Esophagus squamous epithelium (tissue), 5 donors: Measurements from ENCODE around the gene TSKU. TPM values are rescaled to one million over a fixed set of nuclear protein-coding genes. Genes with fewer than 3 reads are reported as not detected.
A peak's percentile ranks its signal among the peaks of the same experiment; 100 is the strongest.

Source experiments
- DNase-seq: peaks from one replicate; lab custom pipeline; 2025; lab: John Stamatoyannopoulos, UW
- H3K27ac ChIP-seq, 4 donors: fragments of 200-600 bp; sonication (generic); one replicate each; pipeline ENCODE4 v1.5.1; 2016 to 2019; ENCODE audit warnings: mild to moderate bottlenecking in 1 of 4
- H3K27me3 ChIP-seq, 4 donors: fragments of 200-600 bp; sonication (generic); 1 replicate in 3 of 4; 2 replicates in 1 of 4; pipeline versions ENCODE4 v1.5.1 to v1.6.0; 2017 to 2021; ENCODE audit warnings: antibody characterized with exemption in 1 of 4
- H3K36me3 ChIP-seq, 3 donors: fragments of 200-600 bp; sonication (generic); one replicate each; pipeline ENCODE4 v1.5.1; 2016 to 2019
- H3K4me1 ChIP-seq, 3 donors: fragments of 200-600 bp; sonication (generic); one replicate each; pipeline ENCODE4 v1.5.1; 2017 to 2019
- H3K4me3 ChIP-seq, 4 donors: fragments of 200-600 bp; sonication (generic); 1 replicate in 3 of 4; 2 replicates in 1 of 4; pipeline ENCODE4 v1.5.1; 2016 to 2019; ENCODE audit warnings: mild to moderate bottlenecking in 2 of 4, moderate library complexity in 1 of 4
- H3K9me3 ChIP-seq, 3 donors: fragments of 200-600 bp; sonication (generic); one replicate each; pipeline ENCODE4 v1.5.1; 2016 to 2019
- POLR2A ChIP-seq, 4 donors: fragments of 450-650 bp; IDR thresholded peaks; one replicate each; pipeline ENCODE4 v1.6.1; 2017; ENCODE audit warnings: antibody characterized with exemption in 4 of 4, mild to moderate bottlenecking in 4 of 4, moderate library complexity in 3 of 4
- WGBS, 2 donors: methylation state at CpG; one replicate each; pipeline ENCODE4 v1.1.5; 2018; 5-methylcytosine and 5-hydroxymethylcytosine counted together
- intact Hi-C: fragments of 100-400 bp; cut with DNase I; formaldehyde crosslinking; loops from one replicate; pipeline ENCODE4 v1.15.0; 2022
- total RNA-seq, 4 donors: library from RNA; depleted of rRNA; stranded (reverse); fragments of >200 nt; gene quantifications; one replicate each; pipeline ENCODE4 v1.1.0, GENCODE V29; 2016
- TF ChIP-seq, protein P1 (sequence below), 6 experiments: fragments of 450-650 bp in 4 of 6; fragments of 200-600 bp in 2 of 6; sonication (generic) in 2 of 6; IDR thresholded peaks; one replicate each; pipeline ENCODE4 v1.5.1; 2016 to 2019; ENCODE audit warnings: antibody characterized with exemption in 6 of 6, mild to moderate bottlenecking in 4 of 6, moderate library complexity in 4 of 6
- donor health status: DM: yes; HTN: yes; CAD: no.

TSKU gene
- total RNA-seq, 4 donors from 2014 or later: 51.4 to 95.9 (median 88.4) TPM

DNA sequence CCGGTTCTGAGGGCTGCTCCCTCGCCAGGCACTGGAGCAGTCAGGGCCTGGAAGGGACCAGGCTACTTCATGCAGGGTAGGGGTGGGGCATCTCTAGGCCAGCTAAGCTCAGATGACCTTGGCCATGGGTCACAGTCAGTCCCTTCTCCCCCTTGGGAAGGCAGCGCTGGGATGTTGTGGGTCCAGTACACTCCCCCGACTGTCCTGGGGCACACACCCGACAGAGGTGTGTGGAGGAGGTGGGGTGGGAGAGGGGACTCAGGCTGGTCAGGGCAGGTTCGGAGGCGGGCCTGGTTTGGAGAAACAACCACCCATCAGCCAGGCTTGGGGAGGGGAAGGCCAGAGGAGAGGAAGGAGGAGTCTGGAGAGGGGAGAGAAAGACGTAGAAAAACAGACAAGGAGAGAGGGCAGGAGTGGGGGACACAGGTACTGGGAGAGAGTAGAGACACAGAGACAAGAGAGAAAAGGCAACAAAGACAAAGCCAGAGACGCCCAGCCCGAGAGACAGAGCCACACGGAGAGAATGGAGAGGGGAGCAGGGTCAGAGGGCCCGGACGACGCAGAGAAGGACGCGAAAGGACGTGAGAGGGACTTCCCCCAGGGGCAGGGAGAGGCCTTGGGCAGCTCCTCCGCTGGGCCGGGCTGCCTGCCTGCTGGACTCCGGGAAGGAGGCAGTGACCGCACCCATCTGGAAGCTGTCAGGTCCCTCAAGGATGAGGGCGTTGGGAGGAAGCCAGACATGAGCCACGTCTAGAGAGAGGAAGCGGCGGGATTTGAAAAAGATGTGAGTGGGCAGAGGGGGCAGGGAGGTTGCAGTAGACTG lies 30.6 kb upstream of the TSKU start:
- no peak for DNase-seq

DNA sequence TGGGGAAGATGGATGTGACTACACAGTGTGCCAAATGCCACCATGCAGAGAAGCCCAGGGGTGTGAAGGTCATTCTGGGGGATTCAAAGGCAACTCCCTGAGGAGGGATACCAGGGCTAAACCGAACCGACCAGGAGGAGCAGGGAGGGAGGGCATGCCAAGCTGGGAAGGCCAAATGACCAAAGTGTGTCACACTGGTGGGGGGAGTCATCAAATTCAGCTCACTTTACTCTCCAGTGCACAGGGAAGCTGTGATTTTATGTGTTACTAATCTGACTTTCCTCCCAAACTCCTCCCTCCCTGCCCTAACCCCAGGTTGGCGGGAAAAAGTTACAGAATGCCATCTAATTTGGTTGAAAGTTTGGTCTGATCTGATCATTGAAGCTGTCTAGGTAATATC lies 29.7 kb upstream of the TSKU start:
- intact Hi-C loops: no loop called here
- no peak overlapping the region for H3K27ac ChIP-seq
- TF ChIP-seq POLR2A (IDR thresholded peaks at IDR 0.05): no peak
- TF ChIP-seq, protein P1, sequence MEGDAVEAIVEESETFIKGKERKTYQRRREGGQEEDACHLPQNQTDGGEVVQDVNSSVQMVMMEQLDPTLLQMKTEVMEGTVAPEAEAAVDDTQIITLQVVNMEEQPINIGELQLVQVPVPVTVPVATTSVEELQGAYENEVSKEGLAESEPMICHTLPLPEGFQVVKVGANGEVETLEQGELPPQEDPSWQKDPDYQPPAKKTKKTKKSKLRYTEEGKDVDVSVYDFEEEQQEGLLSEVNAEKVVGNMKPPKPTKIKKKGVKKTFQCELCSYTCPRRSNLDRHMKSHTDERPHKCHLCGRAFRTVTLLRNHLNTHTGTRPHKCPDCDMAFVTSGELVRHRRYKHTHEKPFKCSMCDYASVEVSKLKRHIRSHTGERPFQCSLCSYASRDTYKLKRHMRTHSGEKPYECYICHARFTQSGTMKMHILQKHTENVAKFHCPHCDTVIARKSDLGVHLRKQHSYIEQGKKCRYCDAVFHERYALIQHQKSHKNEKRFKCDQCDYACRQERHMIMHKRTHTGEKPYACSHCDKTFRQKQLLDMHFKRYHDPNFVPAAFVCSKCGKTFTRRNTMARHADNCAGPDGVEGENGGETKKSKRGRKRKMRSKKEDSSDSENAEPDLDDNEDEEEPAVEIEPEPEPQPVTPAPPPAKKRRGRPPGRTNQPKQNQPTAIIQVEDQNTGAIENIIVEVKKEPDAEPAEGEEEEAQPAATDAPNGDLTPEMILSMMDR (IDR thresholded peaks at IDR 0.05): no peak

More for the DNA sequence above, 30.6 kb upstream of the TSKU start:
- no peaks in the 10 kb centered on the region for H3K36me3 ChIP-seq
- no peaks in the 10 kb centered on the region for H3K27me3 ChIP-seq
- H3K4me3 ChIP-seq: peak overlapping the region in 1 of 4 donors; percentile 32
- peaks cover 14 to 20% (median 17%) of the 10 kb centered on the region in 3 donors for H3K4me1 ChIP-seq
- WGBS, 2 donors: 13 to 15% methylated on average over 17 to 20 of the region's 25 CpGs
- intact Hi-C loops: no loop called here
- TF ChIP-seq POLR2A (IDR thresholded peaks at IDR 0.05): no peak
- TF ChIP-seq, protein P1 (IDR thresholded peaks at IDR 0.05): no peak
- H3K27ac ChIP-seq: peak overlapping the region in 3 of 4 donors; percentile 24 to 55 (median 27)
- H3K9me3 ChIP-seq: no peaks in the 10 kb centered on the region

DNA sequence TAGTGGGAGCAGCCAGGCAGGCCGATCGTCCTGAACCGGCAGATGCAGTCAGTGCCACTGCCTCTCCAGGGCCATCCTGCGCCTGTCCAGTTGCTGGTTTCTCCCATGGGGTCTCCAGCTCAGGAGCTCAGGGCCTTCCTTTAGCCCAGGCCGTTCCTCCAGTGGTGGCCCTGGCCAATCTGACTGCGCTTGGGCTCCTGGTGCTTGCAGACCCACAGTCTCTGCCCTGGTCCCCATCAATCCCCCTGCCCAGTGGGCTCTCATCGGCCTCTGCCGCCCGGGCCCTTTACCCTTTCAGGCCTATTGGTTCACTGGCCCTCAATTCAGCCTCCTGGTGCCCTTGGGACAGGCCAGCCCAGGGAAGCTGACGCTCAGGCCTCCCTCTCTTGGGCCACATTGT lies 29.2 kb upstream of the TSKU start:
- TF ChIP-seq, protein P1 (IDR thresholded peaks at IDR 0.05): no peak
- no peak for TF ChIP-seq POLR2A (IDR thresholded peaks at IDR 0.05)
- Histone ChIP-seq H3K27me3 (no peaks in the 10 kb centered on the region), H3K4me1 (peaks cover 14 to 22% (median 17%) of the 10 kb centered on the region in 3 donors), H3K4me3 (no peak overlapping the region), H3K27ac (no peak overlapping the region), H3K36me3 (no peaks in the 10 kb centered on the region), H3K9me3 (no peaks in the 10 kb centered on the region)
- intact Hi-C loops: no loop called here
- no peak for DNase-seq
- WGBS, 2 donors: 80 to 100% methylated on average over 2 to 7 of the region's 10 CpGs

More for the DNA sequence above, 29.7 kb upstream of the TSKU start:
- Histone ChIP-seq H3K27me3 (no peaks in the 10 kb centered on the region), H3K4me1 (peaks cover 14 to 20% (median 17%) of the 10 kb centered on the region in 3 donors), H3K36me3 (no peaks in the 10 kb centered on the region), H3K4me3 (no peak overlapping the region), H3K9me3 (no peaks in the 10 kb centered on the region)
- no peak for DNase-seq
- WGBS, 2 donors: 83% methylated on average over 3 of the region's 3 CpGs

DNA sequence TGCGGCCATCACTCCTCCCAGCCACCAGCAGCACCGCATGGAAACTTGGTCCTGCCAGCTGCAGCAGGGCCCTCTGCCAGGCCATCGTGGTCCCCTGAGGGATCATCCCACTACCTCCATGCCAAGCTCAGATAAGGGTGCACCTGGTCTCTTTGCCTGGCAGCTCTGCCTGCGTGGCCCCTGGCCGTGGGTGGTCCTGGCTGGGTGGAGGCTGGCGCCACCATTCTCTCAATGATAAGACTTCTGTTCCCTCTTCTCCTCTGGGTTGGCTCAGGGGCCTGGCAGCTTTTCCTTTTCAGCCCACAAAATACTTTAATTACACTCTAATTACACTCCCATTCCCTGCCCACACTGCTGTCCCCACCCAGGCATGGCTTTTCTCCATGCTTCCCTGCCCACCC lies 26.8 kb upstream of the TSKU start:
- Histone ChIP-seq H3K9me3 (no peaks in the 10 kb centered on the region), H3K4me3 (no peak overlapping the region), H3K4me1 (peaks cover 14 to 39% (median 15%) of the 10 kb centered on the region in 3 donors), H3K36me3 (no peaks in the 10 kb centered on the region), H3K27ac (no peak overlapping the region), H3K27me3 (no peaks in the 10 kb centered on the region)
- TF ChIP-seq POLR2A (IDR thresholded peaks at IDR 0.05): no peak
- TF ChIP-seq, protein P1 (IDR thresholded peaks at IDR 0.05): no peak
- DNase-seq: no peak
- intact Hi-C loops: no loop called here
- WGBS, 2 donors: 46 to 47% methylated on average over 3 to 5 of the region's 6 CpGs

DNA sequence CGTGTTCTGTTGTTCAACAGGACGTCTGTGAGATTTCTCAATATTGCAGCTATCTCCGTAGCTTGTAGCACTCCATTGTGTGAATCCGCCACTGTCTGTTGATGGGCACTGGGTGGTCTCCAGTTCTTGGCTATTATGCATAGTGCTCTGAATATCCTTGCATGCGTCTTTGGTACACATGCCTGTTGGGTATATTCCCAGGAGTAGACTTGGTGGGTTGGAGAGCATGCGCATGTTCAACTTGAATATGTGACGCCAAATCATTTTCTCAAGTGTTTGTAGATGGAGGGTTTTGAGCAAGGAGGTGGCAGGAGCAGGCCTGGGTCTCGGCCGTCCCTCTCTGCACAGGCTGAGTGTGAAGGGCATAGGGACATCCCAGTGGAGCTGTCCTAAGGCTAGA lies 24.8 kb upstream of the TSKU start:
- TF ChIP-seq, protein P1 (IDR thresholded peaks at IDR 0.05): no peak
- no peak for TF ChIP-seq POLR2A (IDR thresholded peaks at IDR 0.05)
- intact Hi-C loops: no loop called here

More for the DNA sequence above, 24.8 kb upstream of the TSKU start:
- Histone ChIP-seq H3K4me3 (no peak overlapping the region), H3K9me3 (no peaks in the 10 kb centered on the region), H3K27ac (no peak overlapping the region), H3K36me3 (no peaks in the 10 kb centered on the region), H3K27me3 (no peaks in the 10 kb centered on the region), H3K4me1 (peaks cover 8 to 34% (median 9%) of the 10 kb centered on the region in 3 donors)
- no peak for DNase-seq
- 90% methylated on average over 5 to 8 of the region's 9 CpGs for WGBS, 2 donors
